Osteocyte (in vitro differentiated cells): ENCODE data around the gene ATP9A. TPM values are rescaled to one million over a fixed set of nuclear protein-coding genes. Genes with fewer than 3 reads are reported as not detected.

Source experiments
- DNase-seq: peaks from one replicate; pipeline ENCODE4 v3.0.0; 2021; ENCODE audit warnings: mixed read lengths; ENCODE audit not compliant: unreplicated experiment; ENCODE audit errors: extremely low spot score
- H3K27ac Mint-ChIP-seq: one replicate; pipeline ENCODE4 v1.8.0; 2021; ENCODE audit warnings: mild to moderate bottlenecking, mixed read lengths; ENCODE audit not compliant: unreplicated experiment
- H3K27me3 Mint-ChIP-seq: one replicate; pipeline ENCODE4 v1.8.0; 2021; ENCODE audit warnings: mixed read lengths; ENCODE audit not compliant: unreplicated experiment
- H3K36me3 Mint-ChIP-seq: one replicate; pipeline ENCODE4 v1.8.0; 2021; ENCODE audit warnings: mixed read lengths; ENCODE audit not compliant: unreplicated experiment
- H3K4me1 Mint-ChIP-seq: one replicate; pipeline ENCODE4 v1.8.0; 2021; ENCODE audit warnings: mixed read lengths; ENCODE audit not compliant: unreplicated experiment
- H3K4me3 Mint-ChIP-seq: one replicate; pipeline ENCODE4 v1.8.0; 2021; ENCODE audit warnings: mild to moderate bottlenecking, moderate library complexity, mixed read lengths; ENCODE audit not compliant: unreplicated experiment
- H3K9me3 Mint-ChIP-seq: one replicate; pipeline ENCODE4 v1.8.0; 2021; ENCODE audit warnings: mixed read lengths; ENCODE audit not compliant: unreplicated experiment
- CTCF ChIP-seq: fragments of 200-600 bp; sonication (generic); IDR thresholded peaks from 2 replicates; pipeline ENCODE4 v1.5.0; 2021; ENCODE audit warnings: antibody characterized with exemption, mild to moderate bottlenecking, moderate library complexity
- total RNA-seq: library from RNA; stranded (reverse); gene quantifications from 2 replicates; pipeline ENCODE4 v1.2.1, GENCODE V29; 2021

ATP9A gene
- total RNA-seq, 1 donor from 2014 or later: 58.4 TPM

DNA sequence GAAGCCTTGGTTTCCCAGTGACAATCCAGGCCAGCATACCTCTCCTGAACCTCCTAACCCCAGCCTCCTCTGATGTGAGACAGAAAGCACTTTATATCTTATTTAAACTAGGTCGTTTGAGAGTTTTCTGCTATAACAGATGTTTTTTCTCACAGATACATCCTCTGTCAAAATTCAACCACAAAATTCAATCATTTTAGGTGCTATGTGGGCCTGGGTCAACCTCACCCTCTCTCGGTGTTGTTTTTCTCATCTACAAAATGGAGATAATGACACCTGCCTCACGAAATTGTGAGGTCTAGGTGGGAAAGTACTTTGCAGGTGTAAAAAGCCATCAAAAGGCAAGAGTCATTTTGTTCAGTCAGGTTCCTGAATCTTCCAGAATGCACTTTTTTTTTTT lies 179.4 kb downstream of the ATP9A start:
- no peak for DNase-seq
- H3K4me3 Mint-ChIP-seq: no peak overlapping the region
- H3K27me3 Mint-ChIP-seq: no peaks in the 10 kb centered on the region
- H3K36me3 Mint-ChIP-seq: no peaks in the 10 kb centered on the region
- H3K9me3 Mint-ChIP-seq: no peaks in the 10 kb centered on the region
- H3K4me1 Mint-ChIP-seq: peaks cover 6% of the 10 kb centered on the region
- H3K27ac Mint-ChIP-seq: no peak overlapping the region
- TF ChIP-seq CTCF: no peak

DNA sequence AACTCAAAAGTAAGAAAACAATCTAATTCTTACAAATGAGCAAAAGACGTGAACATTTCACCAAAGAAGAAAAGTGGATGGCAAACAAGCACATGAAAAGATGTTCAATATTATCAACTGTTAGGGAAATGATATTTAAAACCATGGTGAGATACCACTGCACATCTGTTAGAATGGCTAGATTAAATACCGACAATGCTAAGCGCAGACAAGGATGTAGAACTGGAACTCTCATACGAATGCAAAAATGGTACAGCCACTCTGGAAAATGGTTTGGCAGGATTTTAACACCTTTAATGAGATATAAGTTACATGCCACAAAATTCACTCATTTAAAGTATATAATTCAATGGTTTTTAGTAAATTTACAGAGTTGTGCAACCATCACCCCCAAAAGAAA lies 181.0 kb downstream of the ATP9A start:
- no peak for TF ChIP-seq CTCF
- DNase-seq: no peak
- no peak overlapping the region for H3K4me3 Mint-ChIP-seq
- no peaks in the 10 kb centered on the region for H3K9me3 Mint-ChIP-seq
- H3K27ac Mint-ChIP-seq: no peak overlapping the region
- H3K27me3 Mint-ChIP-seq: no peaks in the 10 kb centered on the region
- H3K36me3 Mint-ChIP-seq: no peaks in the 10 kb centered on the region
- peaks cover 6% of the 10 kb centered on the region for H3K4me1 Mint-ChIP-seq

GRCh38 chr20:51586005-51586440 lies 182.2 kb downstream of the ATP9A start:
- Mint-ChIP-seq H3K4me3 (no peak overlapping the region), H3K27me3 (no peaks in the 10 kb centered on the region), H3K27ac (no peak overlapping the region), H3K9me3 (no peaks in the 10 kb centered on the region), H3K4me1 (peaks cover 6% of the 10 kb centered on the region), H3K36me3 (no peaks in the 10 kb centered on the region)
- no peak for DNase-seq
- TF ChIP-seq CTCF: no peak

GRCh38 chr20:51585148-51585547 lies 183.0 kb downstream of the ATP9A start:
- DNase-seq: no peak
- Mint-ChIP-seq H3K36me3 (no peaks in the 10 kb centered on the region), H3K27me3 (no peaks in the 10 kb centered on the region), H3K9me3 (no peaks in the 10 kb centered on the region), H3K4me1 (peaks cover 6% of the 10 kb centered on the region), H3K27ac (no peak overlapping the region), H3K4me3 (no peak overlapping the region)
- no peak for TF ChIP-seq CTCF

DNA sequence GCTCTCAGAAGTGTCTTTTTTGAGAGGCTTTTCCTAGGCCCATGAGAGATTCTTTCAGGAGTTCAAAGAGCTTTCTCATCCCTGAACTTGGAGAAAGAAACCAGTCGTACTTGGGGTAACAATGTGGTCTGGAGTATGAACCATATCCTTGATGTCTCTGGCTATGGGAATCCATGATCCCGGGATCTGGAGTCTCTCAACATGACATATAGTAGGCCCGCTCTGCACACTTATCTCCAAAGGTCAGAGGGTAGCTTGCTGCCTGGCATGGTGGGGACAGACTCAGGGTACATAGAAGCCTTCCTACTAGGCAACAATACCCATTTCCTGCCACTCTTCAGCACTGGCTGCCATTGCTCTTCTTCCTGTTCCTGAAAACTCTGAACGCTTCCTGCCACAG lies 183.5 kb downstream of the ATP9A start:
- no peak overlapping the region for H3K27ac Mint-ChIP-seq
- no peaks in the 10 kb centered on the region for H3K9me3 Mint-ChIP-seq
- DNase-seq: no peak
- peaks cover 8% of the 10 kb centered on the region for H3K4me1 Mint-ChIP-seq
- no peaks in the 10 kb centered on the region for H3K36me3 Mint-ChIP-seq
- TF ChIP-seq CTCF: no peak
- no peak overlapping the region for H3K4me3 Mint-ChIP-seq
- no peaks in the 10 kb centered on the region for H3K27me3 Mint-ChIP-seq
